GM12874 (cell line): ENCODE results near the gene MAP4K5.

Experiments used
- CTCF ChIP-seq: IDR thresholded peaks from 2 replicates; pipeline ENCODE4 v1.5.1; 2011; ENCODE audit warnings: low read depth, mild to moderate bottlenecking, control low read depth, low read length, moderate library complexity; ENCODE audit not compliant: insufficient read depth

MAP4K5 gene

GRCh38 chr14:50432131-50432530 lies 100.2 kb downstream of the MAP4K5 start:
- TF ChIP-seq CTCF: no peak

GRCh38 chr14:50425816-50426215 lies 106.6 kb downstream of the MAP4K5 start:
- no peak for TF ChIP-seq CTCF

GRCh38 chr14:50425105-50425504 lies 107.3 kb downstream of the MAP4K5 start:
- TF ChIP-seq CTCF: no peak

GRCh38 chr14:50423529-50423928 lies 108.8 kb downstream of the MAP4K5 start:
- no peak for TF ChIP-seq CTCF

- TF ChIP-seq CTCF: no peak
These were observed 110.9 kb downstream of the MAP4K5 start for GRCh38 chr14:50421499-50421898.

- no peak for TF ChIP-seq CTCF
These were observed 114.5 kb downstream of the MAP4K5 start for GRCh38 chr14:50417853-50418252.

GRCh38 chr14:50410921-50411320 lies 121.4 kb downstream of the MAP4K5 start:
- TF ChIP-seq CTCF: no peak

GRCh38 chr14:50410071-50410470 lies 122.3 kb downstream of the MAP4K5 start:
- TF ChIP-seq CTCF: no peak
